Measurements from ENCODE around the gene LZTFL1.

DNA sequence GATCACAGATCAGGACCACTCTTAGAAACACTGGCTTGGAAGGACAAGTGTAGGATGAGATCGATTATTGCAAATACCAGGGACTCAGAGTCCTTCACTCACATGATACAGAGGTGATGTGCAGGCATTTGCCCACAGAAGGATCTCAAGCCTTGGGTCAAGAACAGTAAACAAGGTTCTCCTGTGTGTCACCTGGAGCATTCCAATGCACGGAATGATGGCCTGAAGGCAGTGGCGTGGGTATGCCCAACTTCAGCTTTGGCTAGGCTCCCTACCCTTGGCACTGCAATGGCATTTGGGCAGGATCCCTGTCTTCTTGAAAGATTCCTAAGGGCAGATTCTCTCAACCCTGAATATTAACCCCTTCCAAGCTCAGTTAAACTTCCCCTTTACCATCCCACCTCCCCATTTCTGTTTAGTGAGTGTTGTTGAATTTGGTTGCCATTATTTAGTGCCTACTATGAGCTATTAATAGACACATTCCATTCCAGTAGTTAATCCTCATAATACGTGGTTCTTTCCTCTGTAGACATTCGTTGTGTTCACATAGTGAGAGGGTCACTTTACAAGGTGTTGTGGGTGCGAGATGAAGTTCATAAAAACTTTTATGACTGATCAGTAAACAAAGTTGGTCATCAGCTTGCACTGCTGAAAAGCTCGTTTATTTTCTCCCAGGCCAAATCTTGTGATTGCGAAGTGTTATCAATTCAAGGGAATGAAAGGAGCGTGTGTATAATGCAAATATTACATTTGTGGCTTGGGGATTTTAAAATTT, 1.1 kb upstream of the LZTFL1 start:
- TF ChIP-seq POLR2A (IDR thresholded peaks at IDR 0.05; ENCODE audit: low read length): no peak
- TF ChIP-seq GATA1 (IDR thresholded peaks at IDR 0.05; ENCODE audit: low read depth, low read length): no peak
